Lower lobe of right lung (tissue), 2 donors: ENCODE results near the gene KRT16. TPM values are rescaled to one million over a fixed set of nuclear protein-coding genes. Genes with fewer than 3 reads are reported as not detected.
"Not testable (repeated sequence)": the region's sequence is repeated elsewhere in the genome, so short reads cannot be mapped to it uniquely, and the experiment has no call there.

ENCODE experiments used
- ATAC-seq, 2 donors: fragments of 200-7000 bp; cut with Tn5 transposase; one replicate each; pipeline ENCODE4 v1.9.1; 2020 to 2022; ENCODE audit warnings: mild to moderate bottlenecking in 2 of 2, moderate library complexity in 2 of 2
- DNase-seq: peaks from one replicate; pipeline ENCODE4 v3.0.0-alpha.2; 2020
- H3K27ac ChIP-seq: fragments of 200-600 bp; one replicate; pipeline ENCODE4 v1.8.0; 2022
- H3K27me3 ChIP-seq: fragments of 200-600 bp; one replicate; pipeline ENCODE4 v1.8.0; 2022; ENCODE audit warnings: low read depth
- H3K36me3 ChIP-seq: fragments of 200-600 bp; one replicate; pipeline ENCODE4 v1.8.0; 2022; ENCODE audit warnings: mild to moderate bottlenecking
- H3K4me1 ChIP-seq: fragments of 200-600 bp; one replicate; pipeline ENCODE4 v1.8.0; 2022
- H3K4me3 ChIP-seq: fragments of 200-600 bp; one replicate; pipeline ENCODE4 v1.8.0; 2022; ENCODE audit warnings: mild to moderate bottlenecking
- H3K9me3 ChIP-seq: fragments of 200-600 bp; one replicate; pipeline ENCODE4 v1.8.0; 2022
- intact Hi-C: fragments of 100-400 bp; cut with DNase I; formaldehyde crosslinking; loops from one replicate; pipeline ENCODE4 v1.11.0; 2022
- total RNA-seq: library from RNA; stranded (reverse); fragmentation: NEBNext Ultra II Directional; extraction: Animal tissue kit (Norgen Biotek cat#: 25700); gene quantifications from one replicate; pipeline ENCODE4 v1.2.1, GENCODE V29; 2021
- TF ChIP-seq, protein P1 (sequence below): fragments of 200-600 bp; IDR thresholded peaks from one replicate; pipeline ENCODE4 v1.8.0; 2022; ENCODE audit warnings: antibody characterized with exemption, mild to moderate bottlenecking
- donor health status: DM: no; HTN: yes; CAD: no; lungs with severe emphysema.

Gene KRT16
- total RNA-seq, 1 donor from 2014 or later = not detected

DNA sequence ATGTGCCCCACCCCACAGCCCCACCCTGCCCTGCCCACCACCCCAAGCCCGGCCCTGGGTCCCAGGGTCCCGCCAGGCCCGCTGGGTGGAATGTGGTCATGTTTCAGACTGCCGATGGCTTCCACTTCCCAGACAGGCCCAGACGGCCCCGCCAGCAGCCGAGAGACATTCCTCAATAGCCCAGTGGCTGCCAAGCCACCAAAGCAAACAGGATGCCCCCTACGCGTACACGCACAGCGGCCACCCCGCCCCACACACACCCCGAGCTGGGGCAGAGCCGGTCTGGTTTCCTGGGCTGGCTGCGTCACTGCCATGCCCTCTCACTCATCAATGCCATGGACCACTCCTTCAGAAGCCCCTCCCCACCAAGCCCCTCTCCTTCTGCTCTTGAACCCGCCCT, 13.0 kb upstream of the KRT16 start:
- no peaks in the 10 kb centered on the region for H3K36me3 ChIP-seq
- H3K9me3 ChIP-seq = no peaks in the 10 kb centered on the region
- no peak for ATAC-seq
- no peak overlapping the region for H3K27ac ChIP-seq
- intact Hi-C loops = no loop called here
- no peak overlapping the region for H3K4me3 ChIP-seq
- H3K4me1 ChIP-seq = no peaks in the 10 kb centered on the region
- DNase-seq = no peak
- TF ChIP-seq, protein P1, sequence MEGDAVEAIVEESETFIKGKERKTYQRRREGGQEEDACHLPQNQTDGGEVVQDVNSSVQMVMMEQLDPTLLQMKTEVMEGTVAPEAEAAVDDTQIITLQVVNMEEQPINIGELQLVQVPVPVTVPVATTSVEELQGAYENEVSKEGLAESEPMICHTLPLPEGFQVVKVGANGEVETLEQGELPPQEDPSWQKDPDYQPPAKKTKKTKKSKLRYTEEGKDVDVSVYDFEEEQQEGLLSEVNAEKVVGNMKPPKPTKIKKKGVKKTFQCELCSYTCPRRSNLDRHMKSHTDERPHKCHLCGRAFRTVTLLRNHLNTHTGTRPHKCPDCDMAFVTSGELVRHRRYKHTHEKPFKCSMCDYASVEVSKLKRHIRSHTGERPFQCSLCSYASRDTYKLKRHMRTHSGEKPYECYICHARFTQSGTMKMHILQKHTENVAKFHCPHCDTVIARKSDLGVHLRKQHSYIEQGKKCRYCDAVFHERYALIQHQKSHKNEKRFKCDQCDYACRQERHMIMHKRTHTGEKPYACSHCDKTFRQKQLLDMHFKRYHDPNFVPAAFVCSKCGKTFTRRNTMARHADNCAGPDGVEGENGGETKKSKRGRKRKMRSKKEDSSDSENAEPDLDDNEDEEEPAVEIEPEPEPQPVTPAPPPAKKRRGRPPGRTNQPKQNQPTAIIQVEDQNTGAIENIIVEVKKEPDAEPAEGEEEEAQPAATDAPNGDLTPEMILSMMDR = no peak
- H3K27me3 ChIP-seq = no peaks in the 10 kb centered on the region

DNA sequence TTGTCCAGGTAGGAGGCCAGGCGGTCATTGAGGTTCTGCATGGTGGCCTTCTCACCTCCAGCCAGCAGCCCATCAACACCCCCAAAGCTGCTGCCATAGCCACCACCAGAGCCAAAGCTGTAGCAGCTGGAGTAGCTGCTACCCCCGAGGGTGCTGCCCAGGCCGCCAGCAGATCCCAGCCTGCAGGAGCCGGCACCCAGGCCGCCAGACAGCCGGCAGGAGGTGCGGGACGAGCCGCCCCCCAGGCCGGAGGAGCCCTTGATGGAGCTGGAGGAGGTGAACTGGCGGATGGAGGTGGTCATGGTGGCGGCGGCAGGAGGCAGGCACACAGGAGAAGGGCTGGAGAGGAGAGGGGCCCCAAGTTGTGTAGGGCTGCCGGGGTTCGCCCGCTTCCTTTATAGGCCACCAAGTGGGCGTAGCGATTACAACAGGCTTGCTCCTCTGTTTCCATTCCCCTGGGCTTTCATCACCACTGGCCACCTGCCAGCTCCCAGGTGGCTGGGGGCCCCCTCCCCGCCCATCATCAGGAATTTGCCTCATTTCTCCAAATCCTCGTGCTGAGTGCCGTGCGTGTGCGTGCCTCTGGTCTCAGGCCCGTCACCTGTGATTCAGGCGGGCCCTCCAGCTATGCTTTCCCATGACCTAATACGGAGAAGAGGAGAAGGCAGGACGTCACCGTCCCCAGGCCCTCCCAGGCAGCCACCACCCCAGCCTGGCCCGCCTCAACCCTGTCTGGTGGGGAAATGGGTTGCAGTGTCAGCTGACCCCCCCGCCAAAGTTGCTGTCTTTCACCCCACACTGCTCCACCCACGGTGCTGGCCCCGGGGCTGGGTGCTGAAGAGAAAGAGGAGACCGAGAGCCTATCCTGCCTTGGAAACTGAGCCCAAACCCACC, 11.9 kb upstream of the KRT16 start, which contains the start of gene KRT17:
Gene KRT17, minus strand, starts transcription at position 368 of the 894 bp plus-strand sequence. Its CDS starts 66 bp downstream, at position 302.
- peak; percentile 53 to 56 for ATAC-seq
- intact Hi-C loops = no loop called here

DNA sequence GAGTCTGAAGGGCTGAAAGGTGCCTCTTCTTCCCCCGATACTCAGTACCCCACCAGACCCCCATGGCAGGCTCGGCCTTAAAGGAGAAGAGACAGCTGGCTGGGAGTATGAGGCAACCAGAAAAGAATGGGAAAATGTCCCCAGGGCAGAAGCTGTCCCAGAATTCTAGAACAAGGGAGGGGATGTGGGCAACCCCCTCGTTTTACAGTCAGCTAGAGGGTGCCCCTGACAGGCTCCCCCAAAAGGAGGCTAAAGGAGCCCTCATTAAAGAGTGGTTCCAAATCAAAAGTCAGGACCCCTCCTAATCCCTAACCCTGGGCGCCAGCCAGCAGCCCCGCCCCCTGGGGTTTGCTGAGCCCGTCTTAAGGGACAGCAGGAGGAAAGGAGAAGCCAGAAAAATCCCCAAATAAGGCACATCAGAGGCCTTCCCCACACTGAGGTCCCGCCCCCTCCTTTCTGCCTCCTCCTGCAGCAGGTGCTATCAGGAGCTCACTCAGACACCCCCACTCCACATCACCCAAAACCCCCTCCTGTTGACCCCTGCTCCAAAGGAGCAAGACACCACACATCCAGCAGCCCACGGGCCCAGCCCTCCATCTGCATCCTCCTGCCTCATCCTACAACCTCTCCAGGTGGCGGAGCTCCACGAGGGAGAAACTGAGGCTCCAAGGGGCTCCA, 10.8 kb upstream of the KRT16 start:
- H3K9me3 ChIP-seq, H3K27me3 ChIP-seq, H3K4me3 ChIP-seq, H3K36me3 ChIP-seq, ATAC-seq, H3K4me1 ChIP-seq, DNase-seq, H3K27ac ChIP-seq, intact Hi-C loops: not testable (repeated sequence)

More for the DNA sequence above, 11.9 kb upstream of the KRT16 start, which contains the start of gene KRT17:
- DNase-seq = no peak
- TF ChIP-seq, protein P1 = no peak
- Histone ChIP-seq H3K4me1 (no peaks in the 10 kb centered on the region), H3K27me3 (no peaks in the 10 kb centered on the region), H3K9me3 (no peaks in the 10 kb centered on the region), H3K4me3 (no peak within 1 kb of the TSS), H3K36me3 (no peaks in the 10 kb centered on the region), H3K27ac (no peak within 1 kb of the TSS)

DNA sequence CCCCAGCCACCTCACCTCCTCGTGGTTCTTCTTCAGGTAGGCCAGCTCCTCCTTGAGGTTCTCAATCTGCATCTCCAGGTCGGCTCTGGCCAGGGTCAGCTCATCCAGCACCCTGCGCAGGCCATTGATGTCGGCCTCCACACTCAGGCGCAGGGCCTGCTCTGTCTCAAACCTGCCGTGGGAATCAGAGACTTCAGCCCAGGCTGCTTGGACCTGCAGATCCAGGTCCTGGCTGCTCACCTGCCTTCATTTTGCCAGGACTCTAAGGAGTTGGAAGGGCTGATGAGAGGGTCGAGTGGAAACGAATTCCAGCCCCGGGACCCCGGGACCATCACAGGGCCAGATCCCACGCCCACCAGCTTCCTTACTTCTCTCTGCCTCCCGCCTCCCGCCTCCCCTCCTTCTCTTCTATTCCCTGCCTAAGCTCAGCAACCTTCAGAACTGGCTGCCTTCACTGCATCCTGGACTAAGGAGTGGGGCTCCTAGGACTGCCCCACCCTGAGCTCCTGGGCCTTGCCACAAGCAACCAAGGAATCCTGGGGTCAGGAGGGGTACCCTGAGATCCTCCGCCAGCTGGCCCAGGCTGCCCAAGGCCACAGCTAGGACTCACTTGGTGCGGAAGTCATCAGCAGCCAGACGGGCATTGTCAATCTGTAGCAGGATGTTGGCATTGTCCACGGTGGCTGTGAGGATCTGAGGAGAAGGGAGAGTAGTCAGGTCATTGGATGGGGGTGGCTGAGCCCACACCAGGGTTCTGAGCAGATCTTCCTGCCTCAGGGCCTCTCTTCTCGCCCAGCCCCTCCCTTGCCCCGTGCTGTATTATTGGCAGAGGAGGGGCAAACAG, 10.0 kb upstream of the KRT16 start:
- H3K9me3 ChIP-seq, H3K4me3 ChIP-seq, DNase-seq, H3K36me3 ChIP-seq, ATAC-seq, H3K4me1 ChIP-seq, H3K27ac ChIP-seq, intact Hi-C loops, H3K27me3 ChIP-seq: not testable (repeated sequence)

DNA sequence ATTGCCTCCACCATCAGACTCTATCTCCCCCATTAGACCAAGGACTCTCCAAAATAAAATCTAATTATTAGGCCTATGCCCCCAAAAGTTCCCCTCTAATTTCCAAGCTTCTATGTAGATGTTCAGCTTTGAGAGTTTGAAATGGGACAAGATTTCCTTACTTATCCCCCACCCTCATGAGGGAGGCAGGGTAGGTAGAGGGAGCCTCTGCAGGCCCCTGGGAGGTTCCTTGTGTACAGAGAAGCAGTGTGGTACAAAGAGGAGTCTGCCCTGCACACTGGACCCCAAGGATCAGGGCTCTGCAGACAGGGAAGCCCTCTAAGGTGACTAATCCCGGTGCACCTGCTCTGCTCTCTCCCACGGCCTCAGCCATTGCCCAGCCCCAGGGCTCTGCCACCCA, 9.3 kb upstream of the KRT16 start:
- H3K4me3 ChIP-seq = no peak overlapping the region
- no peaks in the 10 kb centered on the region for H3K4me1 ChIP-seq
- peaks cover 8% of the 10 kb centered on the region for H3K27me3 ChIP-seq
- H3K36me3 ChIP-seq = no peaks in the 10 kb centered on the region
- TF ChIP-seq, protein P1 = no peak
- no peak for DNase-seq
- intact Hi-C loops = no loop called here
- H3K9me3 ChIP-seq = no peaks in the 10 kb centered on the region
- no peak for ATAC-seq
- H3K27ac ChIP-seq = no peak overlapping the region

DNA sequence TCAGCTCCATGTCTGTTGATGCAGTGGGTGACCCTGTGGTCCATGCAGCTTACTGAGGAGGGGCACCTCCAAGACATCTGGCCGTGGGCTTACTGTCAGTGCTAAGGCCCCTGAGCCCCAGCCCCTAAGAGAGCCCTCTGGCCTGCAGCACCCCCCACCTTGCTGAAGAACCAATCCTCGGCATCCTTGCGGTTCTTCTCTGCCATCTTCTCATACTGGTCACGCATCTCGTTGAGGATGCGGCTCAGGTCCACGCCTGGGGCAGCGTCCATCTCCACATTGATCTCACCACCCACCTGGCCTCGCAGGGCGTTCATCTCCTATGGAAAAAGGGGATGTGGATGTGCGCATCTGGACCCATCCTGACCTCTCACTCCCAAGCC, 8.9 kb upstream of the KRT16 start:
- H3K9me3 ChIP-seq, H3K4me1 ChIP-seq, H3K27ac ChIP-seq, H3K36me3 ChIP-seq, H3K4me3 ChIP-seq, ATAC-seq, intact Hi-C loops, H3K27me3 ChIP-seq, DNase-seq: not testable (repeated sequence)
